Measurements from ENCODE around the gene MARVELD3. TPM values are rescaled to one million over a fixed set of nuclear protein-coding genes. Genes with fewer than 3 reads are reported as not detected.
"Not testable (repeated sequence)": the region's sequence is repeated elsewhere in the genome, so short reads cannot be mapped to it uniquely, and the experiment has no call there.

The MARVELD3 gene, protein sequence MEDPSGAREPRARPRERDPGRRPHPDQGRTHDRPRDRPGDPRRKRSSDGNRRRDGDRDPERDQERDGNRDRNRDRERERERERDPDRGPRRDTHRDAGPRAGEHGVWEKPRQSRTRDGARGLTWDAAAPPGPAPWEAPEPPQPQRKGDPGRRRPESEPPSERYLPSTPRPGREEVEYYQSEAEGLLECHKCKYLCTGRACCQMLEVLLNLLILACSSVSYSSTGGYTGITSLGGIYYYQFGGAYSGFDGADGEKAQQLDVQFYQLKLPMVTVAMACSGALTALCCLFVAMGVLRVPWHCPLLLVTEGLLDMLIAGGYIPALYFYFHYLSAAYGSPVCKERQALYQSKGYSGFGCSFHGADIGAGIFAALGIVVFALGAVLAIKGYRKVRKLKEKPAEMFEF
- 28.8 TPM for total RNA-seq

DNA sequence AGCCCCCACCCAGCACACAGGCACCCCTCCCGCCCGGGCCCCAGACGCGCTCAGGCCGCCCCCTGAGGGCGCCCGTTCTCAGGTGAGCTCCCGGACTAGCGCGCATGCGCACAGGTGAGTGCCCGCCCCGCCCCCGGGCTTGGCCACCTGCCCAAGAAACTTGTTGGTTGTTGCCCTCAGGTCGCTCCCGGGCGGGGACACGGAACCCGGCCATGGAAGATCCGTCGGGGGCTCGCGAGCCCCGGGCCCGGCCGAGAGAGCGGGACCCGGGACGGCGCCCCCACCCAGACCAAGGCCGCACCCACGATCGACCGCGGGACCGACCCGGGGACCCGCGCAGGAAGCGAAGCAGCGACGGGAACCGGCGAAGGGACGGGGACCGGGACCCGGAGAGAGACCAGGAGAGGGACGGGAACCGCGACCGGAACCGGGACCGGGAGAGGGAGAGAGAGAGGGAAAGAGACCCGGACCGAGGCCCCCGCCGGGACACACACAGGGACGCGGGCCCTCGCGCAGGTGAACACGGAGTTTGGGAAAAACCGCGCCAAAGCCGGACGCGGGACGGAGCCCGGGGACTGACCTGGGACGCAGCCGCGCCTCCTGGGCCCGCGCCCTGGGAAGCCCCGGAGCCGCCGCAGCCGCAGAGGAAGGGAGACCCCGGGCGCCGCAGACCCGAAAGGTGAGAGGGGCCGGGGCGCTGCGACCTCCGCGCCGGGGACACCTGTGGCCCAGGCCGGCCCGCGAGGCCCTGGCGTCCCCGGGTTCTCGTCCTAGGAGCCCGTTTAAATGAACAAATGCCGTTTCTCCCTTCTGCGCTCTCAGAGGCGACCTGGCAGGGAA, at the start of gene MARVELD3:
Gene MARVELD3, plus strand, starts transcription at position 167 of the 840 bp plus-strand sequence. Its CDS starts 46 bp downstream, at position 213.
- DNase-seq (ENCODE audit: low spot score): peak; percentile 86

DNA sequence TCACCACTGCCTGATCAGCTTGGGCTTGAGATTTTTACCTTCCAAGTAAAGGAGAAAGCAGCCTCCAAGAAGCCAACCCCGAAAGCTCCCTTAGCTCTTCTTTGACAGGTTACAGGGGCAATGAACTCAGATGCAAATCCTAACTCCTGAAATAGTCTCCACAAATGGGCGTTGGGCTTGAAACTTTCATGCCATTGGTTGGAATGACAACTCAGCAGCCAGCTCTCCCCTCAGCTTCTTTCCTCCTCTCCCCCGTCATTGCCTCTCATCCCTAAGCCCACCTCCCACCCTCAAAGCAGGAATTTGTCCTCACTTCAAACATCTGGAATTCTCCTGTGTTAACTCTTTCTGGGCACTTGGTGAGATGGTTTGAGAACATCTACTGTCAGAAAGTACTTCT, 49.0 kb upstream of the MARVELD3 start, which contains the start of gene TAT:
Gene TAT, minus strand, starts transcription at position 122 of the 400 bp plus-strand sequence. CDS start 677 bp downstream, outside the sequence.
- no peak for DNase-seq (ENCODE audit: low spot score)

DNA sequence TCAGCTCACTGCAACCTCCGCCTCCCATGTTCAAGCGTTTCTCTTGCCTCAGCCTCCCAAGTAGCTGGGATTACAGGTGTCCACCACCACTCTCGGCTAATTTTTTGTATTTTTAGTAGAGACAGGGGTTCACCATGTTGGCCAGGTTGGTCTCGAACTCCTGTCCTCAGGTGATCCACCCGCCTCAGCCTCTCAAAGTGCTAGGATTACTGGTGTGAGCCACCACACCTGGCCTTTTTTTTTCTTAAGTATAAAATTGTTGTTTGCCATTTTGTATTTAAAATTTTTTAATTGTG, 43.5 kb upstream of the MARVELD3 start:
- not testable (repeated sequence) for DNase-seq (ENCODE audit: low spot score)

DNA sequence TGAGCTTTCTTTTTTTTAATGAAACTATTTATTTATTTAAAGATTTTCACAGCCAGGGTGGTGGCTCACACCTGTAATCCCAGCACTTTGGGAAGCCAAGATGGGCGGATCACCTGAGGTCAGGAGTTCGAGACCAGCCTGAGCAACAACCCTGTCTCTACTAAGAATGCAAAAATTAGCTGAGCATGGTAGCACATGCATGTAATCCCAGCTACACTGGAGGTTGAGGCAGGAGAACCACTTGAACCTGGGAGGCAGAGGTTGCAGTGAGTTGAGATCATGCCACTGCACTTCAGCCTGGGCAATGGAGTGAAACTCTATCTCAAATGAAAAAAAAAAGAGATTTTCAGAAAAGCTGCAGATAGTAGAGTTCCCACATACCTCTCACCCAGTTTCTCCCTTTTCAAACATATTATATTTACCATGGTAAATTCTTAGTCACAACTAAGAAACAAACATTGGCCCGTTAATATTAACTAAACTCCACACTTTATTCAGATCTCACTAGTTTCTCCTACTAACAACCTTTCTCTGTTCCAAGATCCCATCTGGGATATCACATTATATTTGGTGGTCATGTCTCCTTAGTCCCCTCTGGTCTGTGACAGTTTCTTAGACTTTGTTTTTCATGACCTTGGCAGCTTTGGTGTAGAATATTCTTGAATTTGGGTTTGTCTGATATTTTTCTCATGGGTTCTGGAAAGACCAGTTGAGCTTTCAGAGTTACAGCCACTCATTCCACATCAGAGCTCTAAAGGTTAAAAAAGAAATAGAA, 41.3 kb upstream of the MARVELD3 start:
- DNase-seq (ENCODE audit: low spot score): no peak

DNA sequence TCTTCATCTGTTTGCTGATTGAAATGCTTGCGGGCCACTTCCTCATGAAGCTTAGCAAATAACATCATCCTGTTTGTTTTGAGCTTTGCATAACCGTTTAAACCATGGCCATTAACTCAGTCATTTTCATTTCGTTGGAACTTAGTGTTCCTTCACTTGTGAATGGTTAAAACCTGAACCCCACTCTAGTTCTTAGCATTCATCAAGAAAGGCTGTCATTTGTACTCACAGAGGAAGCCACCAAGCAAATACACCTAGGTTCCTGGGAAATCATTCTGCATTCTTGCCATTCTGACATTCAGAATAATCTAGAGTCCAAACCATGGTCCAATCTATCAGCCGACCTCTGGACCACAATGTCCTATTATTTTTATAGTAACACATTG, 40.7 kb upstream of the MARVELD3 start:
- no peak for DNase-seq (ENCODE audit: low spot score)

DNA sequence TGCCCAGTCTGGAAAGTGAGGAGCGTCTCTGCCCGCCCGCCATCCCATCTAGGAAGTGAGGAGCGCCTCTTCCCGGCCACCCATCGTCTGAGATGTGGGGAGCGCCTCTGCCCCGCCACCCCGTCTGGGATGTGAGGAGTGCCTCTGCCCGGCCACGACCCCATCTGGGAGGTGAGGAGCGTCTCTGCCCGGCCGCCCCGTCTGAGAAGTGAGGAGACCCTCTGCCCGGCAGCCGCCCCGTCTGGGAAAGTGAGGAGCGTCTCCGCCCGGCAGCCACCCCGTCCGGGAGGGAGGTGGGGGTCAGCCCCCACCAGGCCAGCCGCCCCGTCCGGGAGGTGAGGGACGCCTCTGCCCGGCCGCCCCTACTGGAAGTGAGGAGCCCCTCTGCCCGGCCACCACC, 36.6 kb upstream of the MARVELD3 start:
- not testable (repeated sequence) for DNase-seq (ENCODE audit: low spot score)

DNA sequence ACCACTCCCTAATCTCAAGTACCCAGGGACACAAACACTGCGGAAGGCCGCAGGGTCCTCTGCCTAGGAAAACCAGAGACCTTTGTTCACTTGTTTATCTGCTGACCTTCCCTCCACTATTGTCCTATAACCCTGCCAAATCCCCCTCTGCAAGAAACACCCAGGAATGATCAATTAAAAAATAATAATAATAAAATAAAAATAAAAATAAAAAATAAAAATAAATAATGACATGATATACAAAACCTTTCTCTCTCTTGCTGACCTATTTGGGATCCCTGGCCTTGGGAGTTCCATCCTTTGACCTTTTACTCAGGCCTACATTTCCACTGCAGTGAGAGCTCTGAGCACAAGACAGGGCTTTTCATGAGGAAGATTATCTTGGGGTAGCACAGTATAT, 35.9 kb upstream of the MARVELD3 start:
- DNase-seq (ENCODE audit: low spot score): not testable (repeated sequence)

DNA sequence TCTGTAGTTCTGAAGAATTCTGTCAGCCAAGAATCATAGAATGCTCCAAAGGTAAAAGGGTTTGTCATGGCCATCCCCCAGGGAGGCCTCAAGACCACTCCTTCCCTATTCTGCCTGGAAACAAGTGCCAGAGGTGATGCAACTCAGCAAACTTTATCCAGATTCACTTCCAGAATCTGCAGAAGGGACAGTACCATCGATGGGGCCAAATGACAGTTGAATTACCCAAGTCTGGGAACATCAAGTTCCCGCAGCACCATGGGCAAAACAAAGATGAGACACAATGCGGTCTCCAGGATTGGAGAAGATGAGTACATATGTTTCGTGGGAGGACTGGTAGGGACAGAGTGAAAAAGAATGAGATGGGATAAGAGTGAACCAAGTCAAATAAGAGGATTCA, 35.4 kb upstream of the MARVELD3 start:
- DNase-seq (ENCODE audit: low spot score): no peak

DNA sequence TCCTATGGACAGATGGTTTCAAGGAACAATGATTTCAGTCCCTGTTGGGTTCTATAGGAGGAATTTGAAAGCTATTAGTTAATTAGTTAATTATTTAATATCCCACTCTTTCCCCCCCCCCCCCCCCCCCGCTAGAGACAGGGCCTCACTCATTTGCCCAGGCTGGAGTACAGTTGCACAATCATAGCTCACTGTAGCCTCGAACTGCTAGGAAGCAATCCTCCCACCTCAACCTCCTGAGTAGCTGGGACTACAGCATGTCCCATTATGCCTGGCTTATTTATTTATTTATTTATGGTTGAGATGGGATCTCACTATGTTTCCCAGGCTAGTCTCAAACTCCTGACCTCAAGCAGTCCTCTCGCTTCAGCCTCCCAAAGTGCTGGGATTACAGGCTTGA, 34.1 kb upstream of the MARVELD3 start:
- DNase-seq (ENCODE audit: low spot score): no peak

DNA sequence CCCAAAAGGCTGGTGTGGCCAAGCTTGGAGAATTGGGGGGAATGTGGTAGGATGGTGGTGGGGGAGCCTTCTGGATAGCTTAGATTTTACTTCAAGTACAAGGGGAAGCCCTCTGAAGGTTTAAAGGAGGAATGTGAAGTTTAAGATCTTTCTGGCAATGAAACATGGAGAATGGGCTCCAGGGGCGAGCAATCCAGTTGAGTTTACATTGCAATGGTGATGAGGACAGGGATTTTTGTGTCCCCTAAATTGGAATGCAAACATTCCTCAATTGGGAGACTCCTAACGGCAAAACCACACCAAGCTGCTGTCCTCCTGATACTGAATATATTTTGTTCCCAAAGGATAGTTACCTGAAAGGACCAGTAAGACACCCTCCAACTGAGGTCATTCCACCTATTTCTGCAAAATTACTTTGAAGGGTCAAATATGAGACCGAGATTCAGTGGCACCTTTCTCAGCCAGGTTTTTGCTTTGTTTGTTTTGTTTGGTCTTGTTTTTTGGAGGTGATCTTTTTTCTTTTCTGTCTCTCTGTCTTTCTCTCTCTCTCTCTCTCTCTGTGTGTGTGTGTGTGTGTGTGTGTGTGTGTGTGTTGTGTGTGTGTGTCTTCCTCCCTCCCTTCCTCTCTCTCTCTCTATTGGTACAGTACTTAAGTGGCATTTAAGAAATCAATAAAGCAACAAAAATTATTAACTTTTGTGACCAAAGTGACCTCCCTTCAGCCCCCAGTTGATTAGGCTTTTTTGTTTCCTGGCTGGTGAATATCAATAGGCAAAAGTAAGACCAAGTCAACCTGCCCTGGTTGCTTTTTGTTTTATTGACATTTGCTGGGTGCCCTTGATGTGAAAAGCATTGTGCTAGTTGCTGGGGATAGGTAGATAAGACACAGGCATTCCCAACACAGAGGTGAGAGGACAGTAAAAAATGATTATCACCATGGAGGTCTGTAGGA, 32.7 kb upstream of the MARVELD3 start:
- no peak for DNase-seq (ENCODE audit: low spot score)

DNA sequence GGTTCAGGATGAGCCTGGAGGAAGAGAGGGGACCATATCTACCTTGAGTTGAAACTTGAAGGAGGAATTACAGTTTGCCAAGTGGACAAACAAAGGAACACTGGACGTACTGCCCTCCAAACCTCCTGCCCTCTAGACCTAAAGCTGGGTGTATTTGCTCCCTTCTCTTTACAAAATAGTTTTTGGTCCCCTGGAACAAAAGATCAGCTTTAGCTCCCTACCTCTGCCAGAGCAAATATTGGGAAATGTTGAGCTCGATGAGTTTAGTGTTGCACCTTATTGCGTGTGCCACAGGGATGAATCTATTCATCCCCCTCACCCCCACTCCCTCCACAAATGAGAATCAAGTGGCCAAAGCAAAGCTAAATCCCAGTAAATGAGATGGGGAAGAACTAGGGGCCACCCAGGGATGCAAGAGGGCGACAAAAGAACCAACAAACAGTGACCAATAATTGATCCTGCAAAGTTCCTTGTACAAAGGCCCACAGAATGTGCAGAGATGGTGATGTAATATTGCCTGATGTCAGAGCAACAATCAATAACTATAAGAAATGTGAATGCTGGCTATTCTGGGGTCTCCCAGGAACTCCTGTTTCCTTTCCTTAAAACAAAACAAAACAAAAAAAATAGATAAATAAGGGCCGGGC, 31.9 kb upstream of the MARVELD3 start:
- no peak for DNase-seq (ENCODE audit: low spot score)

DNA sequence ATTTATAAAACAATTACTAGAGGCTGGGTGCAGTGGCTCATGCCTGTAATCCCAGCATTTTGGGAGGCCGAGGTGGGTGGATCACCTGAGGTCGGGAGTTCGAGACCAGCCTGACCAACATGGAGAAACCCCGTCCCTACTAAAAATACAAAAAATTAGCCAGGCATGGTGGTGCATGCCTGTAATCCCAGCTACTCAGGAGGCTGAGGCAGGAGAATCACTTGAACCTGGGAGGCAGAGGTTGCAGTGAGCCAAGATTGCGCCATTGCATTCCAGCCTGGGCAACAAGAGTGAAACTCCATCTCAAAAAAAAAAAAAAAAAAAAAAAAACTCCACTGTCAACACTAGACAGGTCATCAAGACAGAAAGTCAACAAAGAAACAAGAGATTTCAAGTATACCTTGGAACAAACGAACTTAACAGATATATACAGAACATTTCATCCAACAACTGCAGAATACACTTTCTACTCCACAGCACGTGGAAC, 30.6 kb upstream of the MARVELD3 start:
- DNase-seq (ENCODE audit: low spot score): not testable (repeated sequence)

DNA sequence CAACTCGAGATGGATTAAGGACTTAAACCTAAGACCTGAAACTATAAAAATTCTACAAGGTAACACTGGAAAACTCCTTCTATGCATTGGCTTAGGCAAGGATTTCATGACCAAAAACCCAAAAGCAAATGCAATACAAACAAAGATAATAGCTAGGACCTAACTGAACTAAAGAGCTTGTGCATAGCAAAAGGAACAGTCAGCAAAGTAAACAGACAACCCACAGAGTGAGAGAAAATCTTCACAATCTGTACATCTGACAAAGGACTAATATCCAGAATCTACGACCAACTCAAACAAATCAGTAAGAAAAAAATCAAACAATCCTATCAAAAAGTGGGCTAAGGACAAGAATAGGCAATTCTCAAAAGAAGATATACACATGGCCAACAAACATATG, 27.6 kb upstream of the MARVELD3 start:
- not testable (repeated sequence) for DNase-seq (ENCODE audit: low spot score)

DNA sequence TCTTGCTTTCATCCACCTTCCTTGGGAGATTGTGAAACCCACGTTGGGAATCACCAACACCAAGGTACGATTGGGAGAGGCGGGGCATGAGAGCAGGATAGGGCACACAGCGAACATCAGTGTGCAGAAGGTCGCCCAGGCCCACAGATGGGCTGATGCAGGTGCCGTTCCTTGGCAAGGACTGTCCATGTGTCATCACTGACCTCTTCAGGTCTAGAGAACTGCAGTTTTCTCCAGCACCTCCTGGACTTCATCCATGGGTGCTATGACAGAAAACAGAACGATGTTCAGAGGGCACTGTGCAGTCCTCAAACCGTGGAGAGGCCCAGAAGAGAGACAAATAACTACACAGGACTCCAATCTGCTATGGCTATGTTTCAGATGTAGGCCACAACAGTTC, 25.2 kb upstream of the MARVELD3 start:
- DNase-seq (ENCODE audit: low spot score): no peak

DNA sequence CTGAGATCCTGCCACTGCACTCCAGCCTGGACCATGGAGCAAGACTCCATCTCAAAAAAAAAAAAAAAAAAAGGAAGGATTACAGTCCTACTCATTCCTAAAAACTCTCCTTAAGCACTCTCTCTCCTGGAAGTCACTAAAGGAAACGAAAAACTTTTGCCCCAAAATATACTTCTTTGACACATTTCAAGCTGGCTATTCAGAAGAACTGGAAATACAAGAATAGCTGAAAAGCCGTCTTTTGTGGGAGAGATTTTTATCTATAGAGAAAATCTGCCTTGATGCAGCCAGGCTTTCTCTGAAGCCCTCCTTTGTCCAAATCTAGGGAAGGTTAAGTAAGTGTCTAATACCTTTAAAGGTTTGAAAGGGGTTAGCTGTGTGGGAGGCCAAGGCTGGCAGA, 16.9 kb upstream of the MARVELD3 start:
- DNase-seq (ENCODE audit: low spot score): no peak

DNA sequence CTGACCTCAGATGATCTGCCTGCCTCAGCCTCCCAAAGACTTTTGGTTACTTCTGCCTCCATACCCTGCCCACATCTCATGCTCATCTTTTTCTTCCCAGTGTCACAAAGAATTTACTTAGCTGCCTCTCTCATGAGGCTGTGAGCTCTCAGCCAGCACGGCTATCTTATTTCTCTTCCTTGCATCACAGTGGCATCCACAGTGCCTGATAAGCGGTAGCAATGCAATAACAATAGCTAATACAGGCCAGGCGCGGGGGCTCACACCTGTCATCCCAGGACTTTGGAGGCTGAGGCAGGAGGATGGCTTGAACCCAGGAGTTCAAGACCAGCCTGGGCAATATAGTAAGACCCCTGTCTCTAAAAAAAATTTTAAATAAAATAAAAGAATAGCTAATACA, 15.5 kb upstream of the MARVELD3 start:
- no peak for DNase-seq (ENCODE audit: low spot score)

DNA sequence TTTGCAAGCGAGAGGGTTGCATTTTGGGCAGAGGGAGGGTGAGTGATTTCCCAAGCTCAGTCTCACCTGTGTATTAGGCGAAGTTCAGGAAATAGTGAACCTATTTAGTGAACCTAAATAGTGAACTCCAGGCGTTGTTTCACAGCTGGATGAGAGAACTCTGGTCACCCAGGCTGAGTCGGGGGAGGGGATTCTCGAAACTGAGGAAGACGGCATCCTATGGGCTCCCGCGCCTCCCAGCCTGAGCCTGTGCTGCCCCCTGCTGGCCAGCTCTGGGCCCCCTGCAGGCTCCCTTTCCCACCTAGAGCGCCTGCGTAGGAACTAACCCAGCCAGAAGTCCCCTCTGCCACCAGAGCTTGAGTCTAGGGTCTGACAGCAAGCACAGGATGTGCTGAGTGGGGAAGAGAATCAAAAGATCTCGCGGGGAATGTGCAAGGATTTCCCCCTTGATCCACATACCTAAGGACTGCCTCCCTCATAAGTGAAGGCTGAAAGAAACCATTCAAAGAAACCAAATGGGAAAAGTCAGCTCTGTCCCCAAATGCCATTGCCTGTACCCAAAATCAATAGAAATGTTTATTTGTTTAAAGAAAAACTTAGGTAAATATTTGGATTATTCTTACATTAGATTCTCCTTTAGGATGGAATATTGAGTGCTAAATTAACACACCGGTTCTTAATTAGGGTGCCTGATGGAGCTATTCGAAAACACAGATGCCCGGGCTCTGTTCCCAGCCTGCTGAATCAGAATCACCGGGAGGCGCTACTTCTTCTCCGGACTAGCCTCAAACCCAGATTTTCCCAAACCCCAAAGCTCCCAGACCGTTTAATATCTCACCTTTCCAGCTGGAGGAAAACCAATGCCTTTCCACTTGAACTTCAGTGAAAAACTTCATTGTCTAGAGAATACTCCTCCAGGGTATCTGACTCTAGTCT, 14.8 kb upstream of the MARVELD3 start:
- DNase-seq (ENCODE audit: low spot score): peak; percentile 62

DNA sequence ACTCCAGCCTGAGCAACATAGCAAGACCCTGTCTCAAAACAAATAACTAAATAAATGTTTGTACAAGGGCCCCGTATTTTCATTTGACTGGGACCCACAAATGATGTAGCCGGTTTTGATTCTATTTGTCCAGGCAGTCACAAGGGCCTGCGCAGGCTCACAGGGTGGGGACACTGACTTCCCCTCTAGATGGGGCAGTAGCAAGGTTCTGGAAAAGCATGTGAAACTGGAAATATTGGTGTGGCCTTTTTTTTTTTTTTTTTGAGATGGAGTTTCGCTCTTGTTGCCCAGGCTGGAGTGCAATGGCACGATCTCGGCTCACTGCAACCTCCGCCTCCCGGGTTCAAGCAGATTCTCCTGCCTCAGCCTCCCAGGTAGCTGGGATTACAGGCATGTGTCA, 11.0 kb upstream of the MARVELD3 start:
- DNase-seq (ENCODE audit: low spot score): not testable (repeated sequence)

DNA sequence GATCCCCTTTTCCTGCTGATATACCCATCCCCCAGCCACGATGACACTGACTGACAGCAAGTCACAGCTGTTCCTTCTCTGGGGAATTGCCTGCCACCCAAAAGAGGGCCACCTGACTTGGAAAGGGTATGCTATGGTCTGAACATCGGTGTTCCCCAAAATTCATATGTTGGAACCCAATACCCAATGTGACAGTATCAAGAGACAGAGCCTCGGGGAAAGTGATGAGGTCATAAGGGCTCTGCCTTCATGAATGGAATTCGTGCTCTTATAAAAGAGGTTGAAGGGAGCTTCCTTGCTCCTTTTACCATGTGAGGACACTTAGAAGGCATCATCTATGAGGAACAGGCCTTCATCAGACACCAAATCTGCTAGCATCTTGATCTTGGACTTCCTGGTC, 7.6 kb upstream of the MARVELD3 start:
- no peak for DNase-seq (ENCODE audit: low spot score)

Measured in mucosa of gallbladder (tissue), 1 donor.